HG03025 (cell line): ENCODE measurements around the gene RCOR1.

Source experiments
- ATAC-seq: cut with Tn5 transposase; IDR thresholded peaks from one replicate; pipeline ENCODE4 v1.9.1; 2021; ENCODE audit warnings: mild to moderate bottlenecking, moderate library complexity; ENCODE audit not compliant: unreplicated experiment, low FRiP score

The RCOR1 gene

DNA sequence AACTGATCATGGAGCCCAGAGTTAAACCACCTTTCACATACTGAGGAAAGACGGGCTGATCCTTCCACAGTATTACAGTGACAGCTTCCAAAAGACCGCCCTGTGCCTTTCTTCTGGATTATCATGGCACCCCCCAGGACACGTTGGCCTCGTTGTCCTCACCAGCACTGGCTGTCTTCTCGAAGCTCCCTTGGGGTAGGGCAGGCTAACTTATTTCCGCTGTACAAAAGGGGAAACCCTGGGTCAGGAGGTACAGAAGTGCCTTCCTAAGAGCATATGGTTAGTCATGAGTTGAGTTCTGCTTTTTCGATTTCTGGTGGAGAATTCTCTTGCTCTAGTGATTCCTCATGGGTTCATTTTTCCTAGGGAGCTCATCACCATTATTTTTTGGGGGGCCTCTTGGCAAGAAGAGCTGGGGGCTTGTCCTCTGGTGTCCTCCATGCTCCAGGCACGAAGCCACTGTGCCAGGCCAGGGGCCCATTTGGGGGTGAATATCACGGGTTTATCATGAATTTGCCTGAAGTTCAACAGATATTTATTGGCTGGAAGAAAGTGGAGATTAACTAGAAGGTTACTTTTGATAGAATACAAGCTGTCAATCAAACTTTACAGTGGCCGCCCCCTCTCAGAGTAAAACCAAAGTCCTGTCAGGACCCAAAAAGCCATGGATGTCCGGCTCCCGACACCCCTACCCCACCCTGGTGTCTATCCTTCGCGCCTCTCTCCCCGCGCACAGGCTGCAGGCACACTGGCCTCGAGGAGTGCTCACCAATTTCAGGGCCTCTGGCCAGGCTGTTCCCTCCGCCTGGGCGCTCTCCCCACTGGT lies 176.0 kb downstream of the RCOR1 start:
- no peak for ATAC-seq

DNA sequence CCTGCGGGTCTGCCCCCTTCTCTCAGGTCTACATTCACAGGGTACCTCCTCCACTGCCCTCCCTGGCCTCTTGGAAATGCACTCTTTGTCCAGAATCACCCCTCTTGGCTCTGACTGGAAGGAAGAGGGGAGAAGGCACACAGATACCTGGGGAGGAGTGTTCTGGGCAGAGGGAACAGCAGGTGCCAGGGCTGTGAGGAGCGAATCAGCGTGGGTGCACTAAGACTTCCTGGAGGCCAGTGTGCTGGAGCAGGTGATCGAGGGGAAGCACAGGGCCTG lies 176.5 kb downstream of the RCOR1 start:
- ATAC-seq, result no peak

DNA sequence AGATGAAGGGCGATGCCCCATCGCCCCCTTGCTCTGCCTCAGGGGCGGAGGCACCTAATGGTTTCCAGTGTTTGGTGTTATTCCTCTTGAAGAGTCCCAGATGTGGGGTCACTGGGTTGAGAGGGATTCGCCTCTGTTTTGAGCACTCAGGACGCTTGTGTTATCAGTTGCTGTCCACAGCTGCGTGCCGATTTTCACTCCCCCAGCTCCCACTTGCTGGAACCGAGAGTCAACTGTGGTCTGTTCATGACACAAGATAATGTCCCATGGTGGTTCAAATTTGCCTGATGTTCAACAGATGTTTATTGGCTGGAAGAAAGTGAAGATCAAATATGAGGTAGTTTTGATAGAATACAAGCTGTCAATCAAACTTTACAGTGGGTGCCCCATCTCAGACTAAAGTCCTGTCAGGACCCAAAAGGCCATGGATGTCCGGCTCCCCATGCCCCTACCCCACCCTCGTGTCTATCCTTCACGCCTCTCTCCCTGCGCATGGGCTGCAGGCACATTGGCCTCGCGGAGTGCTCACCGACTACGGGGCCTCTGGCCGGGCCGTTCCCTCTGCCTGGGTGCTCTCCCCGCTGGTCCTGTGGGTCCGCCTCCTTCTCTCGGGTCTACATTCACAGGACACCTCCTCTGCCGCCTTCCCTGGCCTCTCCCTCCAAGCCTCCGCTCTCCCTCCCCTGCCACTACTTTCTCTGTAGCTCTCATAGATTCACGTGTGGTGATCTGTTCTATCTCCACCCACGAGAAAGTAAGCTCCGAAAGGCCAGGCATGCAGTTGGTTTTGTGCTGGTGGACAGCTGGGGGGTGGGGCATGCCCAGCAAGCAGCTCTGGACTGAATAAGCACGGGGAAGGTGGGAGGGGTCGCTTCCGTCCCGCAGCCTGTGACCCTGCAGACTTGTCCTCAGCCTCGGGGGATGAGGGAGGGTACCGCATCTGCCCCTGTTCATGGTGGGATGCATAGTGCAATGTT lies 178.0 kb downstream of the RCOR1 start:
- ATAC-seq, result no peak

DNA sequence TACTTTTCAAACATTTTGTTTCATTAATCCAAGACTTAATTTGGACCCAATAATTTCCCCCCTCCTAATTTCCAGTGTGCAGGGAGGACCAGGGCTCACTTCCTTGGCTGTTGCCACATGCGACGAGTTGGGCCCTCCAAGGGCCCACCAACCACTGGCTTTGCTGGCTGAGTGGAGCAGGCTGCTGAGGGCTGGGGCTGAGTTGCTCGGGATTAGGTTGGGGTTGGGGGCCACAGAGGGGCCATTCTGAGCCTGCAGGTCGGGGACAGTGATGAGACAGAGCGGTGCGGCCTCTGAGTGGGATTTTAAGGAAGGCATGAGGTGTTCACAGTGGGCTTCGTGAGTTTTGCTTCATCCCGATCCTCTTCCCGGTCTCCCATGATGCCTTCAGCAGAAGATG lies 178.7 kb downstream of the RCOR1 start:
- ATAC-seq, result no peak

DNA sequence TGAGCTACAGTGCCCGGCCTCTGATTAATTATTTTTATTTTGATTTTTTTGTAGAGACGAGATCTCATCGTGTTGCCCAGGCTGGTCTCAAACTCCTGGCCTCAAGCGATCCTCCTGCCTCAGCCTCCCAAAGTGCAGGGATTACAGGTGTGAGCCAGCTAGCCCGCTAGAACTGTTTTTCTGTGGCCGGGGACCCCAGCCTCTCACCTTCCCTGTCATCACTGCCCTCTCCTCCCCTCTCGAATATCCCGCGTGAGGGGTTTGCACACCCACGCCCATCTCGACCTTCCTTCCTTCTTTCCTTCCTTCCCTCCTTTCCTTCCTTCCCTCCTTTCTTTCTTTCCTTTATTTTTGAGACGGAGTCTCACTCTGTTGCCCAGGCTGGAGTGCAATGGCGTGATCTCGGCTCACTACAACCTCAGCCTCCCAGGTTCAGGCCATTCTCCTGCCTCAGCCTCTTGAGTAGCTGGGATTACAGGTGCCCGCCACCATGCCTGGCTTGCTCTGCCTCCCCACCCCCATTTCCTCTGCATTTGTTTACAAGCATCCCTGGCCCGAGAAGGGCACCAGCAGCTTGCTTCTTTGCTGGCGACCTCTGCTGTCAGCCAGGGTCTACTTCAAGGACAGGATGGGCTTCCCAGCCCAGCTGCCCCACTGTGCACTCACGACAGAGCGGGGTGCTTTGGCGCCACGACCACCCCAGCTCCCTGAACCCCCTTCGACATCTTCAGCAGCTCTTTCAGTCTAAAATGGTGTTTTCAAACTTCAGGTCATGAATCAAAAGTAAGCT lies 180.5 kb downstream of the RCOR1 start:
- ATAC-seq, result no peak

DNA sequence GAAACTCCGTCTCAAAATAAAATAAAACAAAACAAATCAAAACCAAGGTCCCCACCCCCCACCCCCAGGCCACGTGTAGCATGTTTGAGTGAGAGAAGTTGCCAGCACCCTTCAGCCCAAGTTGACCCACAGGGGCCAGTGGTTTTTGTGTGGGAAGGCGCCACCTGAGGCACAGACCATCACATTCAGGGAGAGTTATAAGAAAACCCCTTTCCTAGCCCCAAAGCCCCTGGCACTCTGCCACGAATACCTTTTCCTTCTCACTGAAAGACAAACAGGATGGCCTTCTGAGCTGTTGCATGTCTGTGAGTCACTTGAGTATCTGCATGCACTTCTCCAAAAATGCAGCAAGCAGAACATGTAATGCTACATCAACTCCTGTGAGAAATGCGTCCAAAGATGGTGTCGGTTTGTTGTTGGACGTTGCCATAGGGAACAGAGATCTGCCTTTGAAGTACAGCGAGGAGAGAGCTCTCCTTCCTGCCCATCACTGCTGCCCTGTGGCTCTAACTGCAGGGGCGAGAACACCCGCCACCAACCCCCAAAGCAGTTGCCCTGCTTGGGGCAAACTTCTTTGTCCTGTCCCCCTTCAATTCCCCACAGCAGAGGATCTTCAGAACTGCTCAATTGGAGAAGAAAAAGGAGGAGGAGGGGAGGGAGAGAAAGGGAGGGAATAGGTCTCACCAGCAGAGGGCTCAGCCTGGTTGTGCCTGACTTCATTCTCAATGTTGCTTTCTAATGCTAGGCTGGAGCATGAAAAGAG lies 182.1 kb downstream of the RCOR1 start:
- no peak for ATAC-seq

DNA sequence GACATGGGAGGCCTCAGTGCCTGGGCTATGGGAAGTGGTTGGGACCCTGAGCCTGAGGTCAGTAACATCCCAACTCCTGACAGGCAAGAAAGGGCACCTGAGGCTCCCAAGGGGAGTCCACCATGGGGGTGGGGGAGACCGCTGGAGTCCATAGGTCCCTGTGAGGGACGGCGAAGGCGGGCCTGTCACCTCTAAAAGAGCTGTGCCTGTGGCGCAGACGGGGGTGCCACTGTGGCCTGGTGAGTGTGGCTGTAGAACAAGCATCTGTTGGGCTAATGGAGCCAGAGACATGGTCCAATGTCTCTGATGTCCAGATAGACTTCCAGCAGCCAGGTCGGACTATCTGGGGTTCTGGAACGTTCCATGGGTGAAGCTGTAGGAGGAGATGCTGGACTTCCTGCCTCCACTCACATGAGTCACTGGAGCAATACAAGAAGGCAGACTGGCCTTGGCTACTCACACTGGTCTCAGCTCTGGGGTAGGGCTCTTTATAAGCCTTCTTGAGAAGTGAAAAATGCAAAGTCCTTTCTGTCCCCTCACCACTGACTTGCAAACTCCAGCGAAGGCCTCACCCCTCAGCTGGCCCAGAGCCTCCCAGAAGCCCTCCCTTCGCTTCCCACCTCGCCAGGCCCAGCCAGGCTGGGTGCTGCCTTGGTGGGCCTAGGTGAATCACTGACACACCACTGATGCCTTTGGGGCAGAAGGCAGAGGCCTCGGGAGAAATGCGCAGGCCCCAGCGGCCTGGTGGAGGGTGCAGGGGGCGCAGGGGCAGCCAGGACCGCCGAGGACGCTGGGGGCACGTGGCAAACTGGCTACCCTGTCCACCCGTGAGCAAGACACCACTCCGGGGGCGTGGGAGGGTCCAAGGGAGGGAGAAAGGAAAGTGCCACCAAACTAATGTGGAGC lies 183.7 kb downstream of the RCOR1 start:
- ATAC-seq, result no peak

DNA sequence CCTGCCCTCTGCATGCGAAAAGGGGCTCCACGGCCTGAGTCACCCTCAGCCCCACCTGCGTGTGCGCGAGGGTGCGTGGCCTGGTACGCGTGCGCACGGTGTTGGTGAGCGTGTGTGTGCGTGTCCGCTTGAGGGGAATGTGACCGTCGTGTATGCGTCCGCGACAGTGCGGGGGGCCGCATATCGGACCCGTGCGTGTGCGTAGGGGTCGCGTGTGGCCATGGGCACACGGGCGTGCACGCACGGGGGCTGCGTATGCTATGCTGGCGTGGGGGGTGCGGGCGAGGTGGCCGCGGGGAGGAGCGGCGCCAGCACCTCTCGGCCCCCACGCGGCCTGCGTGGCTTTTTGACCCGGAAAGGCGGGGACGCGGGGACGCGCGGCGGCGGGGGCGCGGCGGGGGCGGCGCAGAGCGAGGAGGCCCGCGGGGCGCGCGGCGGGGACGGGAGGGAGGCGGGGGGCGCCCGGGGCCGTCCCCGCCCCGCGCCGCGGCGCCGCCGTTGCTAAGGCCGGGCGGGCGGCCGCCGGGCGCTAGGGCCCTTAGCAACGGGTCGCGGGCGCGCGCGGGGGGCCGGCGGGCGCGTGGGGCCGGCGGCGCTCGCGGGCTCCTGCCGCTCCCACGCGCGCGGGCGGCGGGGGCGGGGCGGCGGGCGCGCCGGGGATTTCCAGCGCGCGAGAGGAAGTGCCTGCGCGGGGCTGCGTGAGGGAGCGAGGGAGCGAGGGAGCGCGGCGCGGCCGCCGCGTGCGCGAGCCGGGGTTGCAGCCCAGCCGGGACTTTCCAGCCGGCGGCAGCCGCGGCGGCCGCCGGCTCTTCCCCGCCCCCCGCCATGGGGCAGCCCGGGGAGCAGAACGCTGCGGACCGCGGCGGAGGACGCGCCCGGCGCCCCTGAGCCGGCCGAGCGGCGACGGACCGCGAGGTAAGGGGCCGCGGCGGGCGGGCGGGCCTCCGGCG lies 184.6 kb downstream of the RCOR1 start, which contains the start of gene TRAF3:
Gene TRAF3 (plus strand): TSS at position 689 of the 950 bp plus-strand sequence. CDS start 92,753 bp downstream, outside the sequence.
- ATAC-seq, result peak; percentile 49

DNA sequence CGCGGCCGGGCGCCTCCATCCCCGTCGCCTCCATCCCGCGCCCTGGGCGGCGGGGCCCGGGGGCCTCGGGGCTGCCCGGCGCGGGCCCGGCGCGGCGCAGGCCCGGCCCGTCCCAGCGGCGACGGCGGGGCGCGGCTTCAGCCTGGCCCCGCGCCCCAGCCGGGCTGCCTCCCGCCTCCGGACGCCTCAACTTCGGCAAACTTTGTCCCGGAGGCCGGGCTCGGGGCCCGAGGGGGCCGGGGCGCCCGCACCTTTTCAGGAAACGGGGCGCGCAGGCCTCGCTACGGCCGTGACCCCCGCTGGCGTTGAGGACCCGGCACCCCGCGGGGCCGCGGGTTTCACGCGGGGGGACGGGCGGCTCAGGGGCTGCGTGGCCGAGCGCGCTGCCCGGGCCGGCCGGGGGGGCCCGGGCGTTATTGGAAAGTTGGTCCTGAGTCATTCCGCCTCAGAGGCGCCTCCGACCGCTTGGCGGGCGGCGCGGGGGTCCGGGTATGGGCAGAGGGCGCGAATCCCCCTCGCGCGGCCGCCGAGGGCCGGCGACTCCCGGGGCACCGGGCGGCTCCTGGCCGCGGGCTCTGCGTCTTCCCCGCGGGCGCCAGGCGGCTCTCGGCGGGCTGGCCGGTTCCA lies 185.4 kb downstream of the RCOR1 start:
- peak; percentile 19 for ATAC-seq

DNA sequence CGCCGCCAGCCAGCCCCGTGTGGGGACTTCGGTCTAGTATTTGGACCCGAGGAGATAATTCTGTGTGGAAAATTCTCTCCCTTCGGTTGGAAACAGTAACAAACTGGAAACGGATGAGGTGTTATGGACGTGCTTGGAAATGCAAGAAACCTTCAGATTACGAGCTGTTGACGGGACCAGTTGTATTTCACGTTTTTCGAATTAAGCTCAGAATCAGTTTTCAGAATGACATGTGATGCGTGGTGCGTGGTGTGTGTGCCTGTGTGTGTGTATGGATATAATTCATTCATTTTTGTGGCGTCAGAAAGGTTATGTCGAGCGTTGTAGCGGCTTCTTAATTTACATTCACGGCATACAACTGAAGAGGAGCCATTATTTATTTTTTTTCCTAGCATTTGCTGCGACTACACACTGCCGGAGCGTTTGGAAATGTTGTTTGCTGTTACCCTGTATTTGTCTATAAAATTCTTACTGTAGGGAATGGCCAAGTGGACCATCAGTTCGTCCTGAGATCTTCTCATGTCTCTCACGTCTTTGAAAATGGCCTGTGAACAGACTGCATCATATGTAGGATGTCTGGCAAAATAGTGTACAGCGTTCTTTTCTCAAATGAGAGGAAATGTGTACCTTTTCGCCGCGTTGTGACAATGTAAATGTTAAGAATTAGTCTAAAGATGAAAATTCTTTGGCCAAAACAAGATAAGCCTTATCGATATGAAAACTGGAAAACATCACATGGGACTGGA lies 186.1 kb downstream of the RCOR1 start:
- ATAC-seq, result no peak

DNA sequence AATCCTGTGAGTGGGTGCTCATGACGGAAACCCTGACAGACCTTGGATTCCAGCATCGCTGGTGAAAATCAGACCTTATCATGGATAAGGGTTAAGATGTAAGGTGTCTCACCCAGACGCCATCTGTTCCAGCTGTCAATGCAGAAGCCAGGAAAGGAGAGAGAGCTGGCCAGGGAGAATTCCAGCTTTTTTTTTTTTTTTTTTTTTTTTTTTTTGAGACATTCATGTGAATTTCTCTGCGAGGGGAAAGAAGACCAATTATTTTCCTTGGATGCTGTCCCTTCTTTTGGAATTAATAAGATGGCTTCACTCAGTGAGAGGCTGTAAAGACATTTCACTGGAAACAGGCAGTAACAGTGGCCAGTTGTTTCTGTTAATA lies 186.6 kb downstream of the RCOR1 start:
- no peak for ATAC-seq

DNA sequence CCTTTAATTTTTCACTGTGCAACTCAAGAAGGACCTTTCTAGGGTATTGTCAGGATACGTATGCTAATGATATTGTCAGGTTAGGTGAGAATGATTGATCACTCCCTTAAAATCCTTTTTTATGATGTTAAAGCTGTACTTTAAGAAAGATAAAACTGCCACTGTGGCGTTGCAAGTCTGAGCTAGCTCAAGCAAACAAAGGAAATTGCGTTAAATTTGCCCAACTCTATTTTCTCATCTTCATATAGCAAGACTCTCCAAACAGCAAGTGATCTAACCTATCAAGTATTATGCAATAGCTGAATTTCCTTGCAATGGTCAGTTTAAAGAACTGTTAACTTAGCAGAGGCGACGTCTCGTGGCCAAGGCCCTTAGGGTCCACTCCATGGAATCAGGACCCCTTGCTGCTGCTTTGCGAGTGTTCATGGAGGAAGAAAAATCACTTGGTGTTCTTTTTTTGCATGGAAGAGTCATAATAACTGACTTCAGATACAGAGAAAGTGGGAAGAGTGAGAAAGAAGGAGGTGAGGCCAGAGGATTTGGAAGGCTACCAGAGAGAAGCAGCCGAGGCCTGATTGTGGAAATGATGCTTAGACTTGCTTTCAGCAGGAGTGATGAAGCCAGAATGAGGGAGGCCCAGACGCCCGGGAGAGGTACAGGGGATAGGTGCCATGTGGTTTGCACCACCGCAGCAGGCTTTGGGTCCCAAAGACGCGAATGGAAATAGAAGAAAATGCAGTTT lies 187.3 kb downstream of the RCOR1 start:
- ATAC-seq, result no peak
